Endothelial cell of umbilical vein (primary cell): Measurements from ENCODE around the gene CD300C.

Experiments
- EZH2 ChIP-seq: IDR thresholded peaks from 2 replicates; pipeline ENCODE4 v1.6.1; 2012; ENCODE audit warnings: borderline replicate concordance, low read depth, mild to moderate bottlenecking, moderate library complexity, low read length, inconsistent platforms; ENCODE audit not compliant: severe bottlenecking
- MAX ChIP-seq: IDR thresholded peaks from 2 replicates; pipeline ENCODE4 v1.6.1; 2011; ENCODE audit not compliant: insufficient read depth, insufficient read length
- POLR2A ChIP-seq: IDR thresholded peaks from 2 replicates; pipeline ENCODE4 v1.6.1; 2012; ENCODE audit warnings: low read depth, mild to moderate bottlenecking, control low read depth, low read length
- TF ChIP-seq, protein P1 (sequence below), 2 donors: IDR thresholded peaks; 1 replicate in 1 of 2; 2 replicates in 1 of 2; pipeline ENCODE4 v1.5.1; 2011; ENCODE audit warnings: low read length in 2 of 2, mild to moderate bottlenecking in 2 of 2, moderate library complexity in 2 of 2, control low read depth in 1 of 2, inconsistent platforms in 1 of 2, low read depth in 1 of 2; ENCODE audit not compliant: insufficient read depth in 1 of 2; ENCODE audit errors: extremely low read depth in 1 of 2

DNA sequence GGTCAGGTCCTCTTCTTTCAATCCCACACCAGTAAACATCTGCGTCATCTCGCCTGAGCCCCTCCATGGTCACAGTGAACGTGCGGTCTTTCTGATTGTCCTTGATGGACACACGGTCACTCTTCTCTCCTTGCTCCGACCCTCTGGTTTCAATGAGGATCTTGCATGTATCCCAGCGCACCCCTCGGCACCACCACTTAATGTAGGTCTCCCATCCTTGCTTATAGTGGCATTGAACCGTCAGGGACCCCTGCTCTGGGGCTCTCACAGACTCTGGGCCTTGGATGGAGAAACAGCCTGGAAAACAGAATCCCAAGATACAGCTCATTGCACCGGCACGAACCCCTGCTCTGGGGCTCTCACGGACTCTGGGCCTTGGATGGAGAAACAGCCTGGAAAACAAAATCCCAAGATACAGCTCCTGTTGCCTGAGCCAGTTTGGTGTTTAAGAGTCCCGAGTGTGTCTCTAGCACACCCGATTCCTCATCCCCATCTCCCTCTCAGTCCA lies 20.1 kb downstream of the CD300C start:
- TF ChIP-seq, protein P1, sequence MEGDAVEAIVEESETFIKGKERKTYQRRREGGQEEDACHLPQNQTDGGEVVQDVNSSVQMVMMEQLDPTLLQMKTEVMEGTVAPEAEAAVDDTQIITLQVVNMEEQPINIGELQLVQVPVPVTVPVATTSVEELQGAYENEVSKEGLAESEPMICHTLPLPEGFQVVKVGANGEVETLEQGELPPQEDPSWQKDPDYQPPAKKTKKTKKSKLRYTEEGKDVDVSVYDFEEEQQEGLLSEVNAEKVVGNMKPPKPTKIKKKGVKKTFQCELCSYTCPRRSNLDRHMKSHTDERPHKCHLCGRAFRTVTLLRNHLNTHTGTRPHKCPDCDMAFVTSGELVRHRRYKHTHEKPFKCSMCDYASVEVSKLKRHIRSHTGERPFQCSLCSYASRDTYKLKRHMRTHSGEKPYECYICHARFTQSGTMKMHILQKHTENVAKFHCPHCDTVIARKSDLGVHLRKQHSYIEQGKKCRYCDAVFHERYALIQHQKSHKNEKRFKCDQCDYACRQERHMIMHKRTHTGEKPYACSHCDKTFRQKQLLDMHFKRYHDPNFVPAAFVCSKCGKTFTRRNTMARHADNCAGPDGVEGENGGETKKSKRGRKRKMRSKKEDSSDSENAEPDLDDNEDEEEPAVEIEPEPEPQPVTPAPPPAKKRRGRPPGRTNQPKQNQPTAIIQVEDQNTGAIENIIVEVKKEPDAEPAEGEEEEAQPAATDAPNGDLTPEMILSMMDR (IDR thresholded peaks at IDR 0.05; ENCODE audit: extremely low read depth in 1 of 2, insufficient read depth in 1 of 2, low read depth in 1 of 2, low read length in 2 of 2), result no peak
- TF ChIP-seq EZH2 (no peak), MAX (no peak), POLR2A (no peak)
